GM12891 (cell line): Measurements from ENCODE around the gene KRT13.

Experiments
- DNase-seq: peaks from one replicate; pipeline ENCODE4 v3.0.0; 2011; ENCODE audit warnings: low spot score; ENCODE audit not compliant: insufficient read length
- FAIRE-seq: peaks from 2 replicates; lab custom pipeline; 2011; peaks lifted over from hg19 to GRCh38; lab: Jason Lieb, UNC
- PAX5 ChIP-seq: IDR thresholded peaks from 2 replicates; pipeline ENCODE4 v1.6.1; 2011; ENCODE audit warnings: low read length, moderate library complexity, mild to moderate bottlenecking; ENCODE audit not compliant: insufficient read depth, severe bottlenecking
- POLR2A ChIP-seq: IDR thresholded peaks from 2 replicates; pipeline ENCODE4 v1.6.1; 2011; ENCODE audit warnings: low read depth, low read length, control low read depth
- POLR2AphosphoS5 ChIP-seq: IDR thresholded peaks from 2 replicates; pipeline ENCODE4 v1.6.1; 2011; ENCODE audit warnings: low read depth, low read length, control low read depth
- POU2F2 ChIP-seq: IDR thresholded peaks from 2 replicates; pipeline ENCODE4 v1.6.1; 2011; ENCODE audit warnings: low read depth, mild to moderate bottlenecking, control low read depth, low read length, moderate library complexity
- SPI1 ChIP-seq: IDR thresholded peaks from 2 replicates; pipeline ENCODE4 v1.6.1; 2011; ENCODE audit warnings: low read depth, low read length, control low read depth
- TAF1 ChIP-seq: IDR thresholded peaks from 2 replicates; pipeline ENCODE4 v1.6.1; 2011; ENCODE audit warnings: low read depth, low read length, control low read depth

Gene KRT13

DNA sequence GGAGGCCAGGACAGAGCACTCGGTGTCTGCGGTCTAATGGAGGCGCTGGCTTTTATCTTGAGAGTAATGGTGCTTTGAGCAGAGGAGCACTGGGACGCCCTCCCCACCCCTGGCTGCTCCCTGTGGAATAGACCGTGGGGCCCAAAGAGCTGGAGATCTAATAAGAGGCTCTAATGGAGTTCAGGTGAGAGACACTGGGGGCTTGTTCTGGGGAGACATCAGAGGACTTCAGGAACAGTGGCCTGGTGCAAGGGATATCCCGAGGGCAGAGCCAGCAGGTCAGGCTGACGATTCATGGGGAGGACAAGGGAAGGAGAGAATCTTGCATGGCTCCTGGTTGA, 32.2 kb upstream of the KRT13 start:
- no peak for TF ChIP-seq POLR2AphosphoS5
- TF ChIP-seq SPI1, result no peak
- no peak for TF ChIP-seq PAX5
- TF ChIP-seq POLR2A, result no peak
- no peak for TF ChIP-seq TAF1
- no peak for TF ChIP-seq POU2F2
- FAIRE-seq, result no peak
- DNase-seq, result no peak

DNA sequence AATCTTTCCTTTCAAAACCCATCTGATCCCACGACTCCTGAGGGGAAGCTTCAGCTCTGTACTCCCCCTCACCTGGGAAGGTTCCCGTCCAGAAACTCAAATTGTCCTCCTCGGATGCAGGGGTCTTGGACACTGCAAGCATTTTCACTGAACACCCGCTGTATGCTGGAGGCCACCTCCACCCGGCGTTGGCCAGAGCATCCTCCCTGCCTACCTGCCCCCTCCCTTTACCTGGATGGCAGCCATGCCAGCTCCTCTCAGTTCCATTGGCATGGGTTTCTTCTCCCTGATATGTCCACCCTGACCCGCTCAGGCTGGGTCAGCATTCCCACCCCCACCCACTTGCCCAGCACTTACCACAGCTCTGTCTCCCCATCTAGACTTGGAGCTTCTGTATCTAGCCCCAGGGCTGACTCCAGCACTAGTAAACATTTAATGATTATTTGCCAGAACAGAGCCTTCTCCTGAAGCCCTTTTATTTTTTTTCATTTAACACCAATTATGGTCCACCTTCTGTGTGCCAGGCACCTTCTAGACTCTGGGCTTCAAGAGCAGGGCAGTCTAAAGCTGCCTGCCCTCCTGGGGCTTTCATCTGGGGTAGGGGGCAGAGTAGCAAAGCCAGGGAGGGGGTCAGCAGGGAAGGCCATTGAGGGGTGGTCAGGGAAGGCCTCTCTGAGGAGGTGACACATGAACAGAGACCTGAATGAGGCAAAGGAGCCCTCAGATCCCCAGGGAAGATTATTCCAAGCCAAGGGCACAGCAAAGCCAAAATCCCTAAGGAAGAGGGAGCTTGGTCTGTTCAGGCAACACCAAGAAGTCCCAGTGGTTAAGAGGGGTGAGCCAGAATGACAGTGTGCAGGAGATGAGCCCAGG, 31.6 kb upstream of the KRT13 start:
- TF ChIP-seq POU2F2 (no peak), PAX5 (no peak), TAF1 (no peak), POLR2AphosphoS5 (no peak), POLR2A (no peak), SPI1 (no peak)
- FAIRE-seq (no peak), DNase-seq (no peak)

- TF ChIP-seq POU2F2, result no peak
- TF ChIP-seq TAF1, result no peak
- TF ChIP-seq PAX5, result no peak
- TF ChIP-seq POLR2A, result no peak
- no peak for DNase-seq
- no peak for FAIRE-seq
These were observed 30.5 kb upstream of the KRT13 start for GRCh38 chr17:41535764-41536481.

DNA sequence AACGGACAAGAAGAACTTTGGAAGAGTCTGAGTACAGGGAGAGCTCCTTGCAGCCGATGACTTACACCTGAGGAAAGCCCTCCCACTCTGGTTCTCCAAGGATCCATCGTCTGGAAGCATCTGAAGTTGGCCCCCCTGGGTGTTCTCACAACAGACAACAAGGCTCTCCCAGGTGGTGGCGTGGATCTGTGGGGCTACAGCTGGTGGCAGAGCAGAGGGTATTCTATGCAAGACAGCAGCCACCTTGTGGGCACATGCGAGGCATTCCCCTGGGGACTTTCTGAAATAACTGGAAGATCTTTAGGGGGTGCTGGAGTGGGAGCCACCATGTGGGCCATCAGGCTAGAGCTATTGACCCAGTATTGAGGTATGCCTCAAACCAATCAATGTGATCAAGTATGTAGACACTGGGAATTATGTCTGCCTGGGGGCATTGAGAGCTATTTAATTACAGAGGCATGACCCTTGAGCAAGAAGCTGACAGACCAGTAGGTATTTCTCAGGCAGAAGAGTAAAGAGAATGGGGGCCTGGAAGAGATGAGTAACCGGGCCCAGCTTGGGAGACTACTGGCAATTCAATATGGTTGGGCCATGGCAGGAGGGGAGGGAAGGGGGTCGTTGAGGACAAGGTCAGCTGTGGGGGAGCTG, 29.6 kb upstream of the KRT13 start:
- no peak for DNase-seq
- FAIRE-seq, result no peak
- TF ChIP-seq POLR2A (no peak), POLR2AphosphoS5 (no peak), POU2F2 (no peak), PAX5 (no peak), TAF1 (no peak), SPI1 (no peak)

DNA sequence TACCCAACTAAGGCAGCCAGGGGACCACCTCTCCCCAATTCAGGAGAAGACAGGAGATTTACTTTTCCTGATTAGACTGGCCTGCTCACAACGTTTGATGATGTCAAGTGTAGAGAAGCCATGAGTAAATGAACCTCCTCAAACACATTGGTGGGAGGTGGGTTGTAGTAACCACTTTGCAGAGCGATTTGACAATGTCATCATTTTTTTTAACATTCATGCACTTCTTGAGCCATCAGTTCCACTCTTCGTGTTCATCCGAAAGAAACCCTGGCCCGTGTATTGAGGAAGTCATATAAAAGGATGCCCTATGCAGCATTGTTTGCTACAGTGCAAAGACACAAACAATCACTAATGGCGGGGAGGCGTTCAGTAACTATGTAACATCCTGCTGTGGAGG, 28.2 kb upstream of the KRT13 start:
- FAIRE-seq, result no peak
- no peak for DNase-seq
- no peak for TF ChIP-seq POLR2AphosphoS5

DNA sequence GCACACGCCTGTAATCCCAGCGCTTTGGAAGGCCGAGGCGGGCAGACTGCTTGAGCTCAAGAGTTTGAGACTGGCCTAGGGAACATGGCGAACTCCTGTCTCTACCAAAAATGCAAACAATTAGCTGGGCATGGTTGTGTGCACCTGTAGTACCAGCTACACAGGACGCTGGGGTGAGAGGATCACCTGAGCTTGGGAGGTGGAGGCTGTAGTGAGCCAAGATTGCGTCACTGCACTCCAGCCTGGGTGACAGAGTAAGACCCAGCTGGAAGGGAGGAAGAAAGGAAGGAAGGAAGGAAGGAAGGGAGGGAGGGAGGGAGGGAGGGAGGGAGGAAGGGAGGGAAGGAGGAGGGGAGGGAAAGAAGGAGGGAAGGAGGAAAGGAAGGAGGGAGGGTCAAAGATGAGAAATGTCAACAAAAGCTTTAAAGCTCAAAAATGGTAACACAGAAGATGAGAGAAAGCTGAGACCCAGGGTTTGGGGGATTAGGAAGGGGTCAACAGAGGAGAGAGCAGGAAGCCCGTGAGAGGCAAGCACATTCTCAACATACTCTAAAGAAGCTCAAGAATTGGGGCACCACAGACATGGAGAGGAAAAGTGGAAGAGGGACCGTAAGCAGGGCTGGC, 27.6 kb upstream of the KRT13 start:
- no peak for FAIRE-seq
- no peak for TF ChIP-seq SPI1
- TF ChIP-seq TAF1, result no peak
- TF ChIP-seq POU2F2, result no peak
- TF ChIP-seq PAX5, result no peak
- TF ChIP-seq POLR2A, result no peak
- no peak for TF ChIP-seq POLR2AphosphoS5
- no peak for DNase-seq

DNA sequence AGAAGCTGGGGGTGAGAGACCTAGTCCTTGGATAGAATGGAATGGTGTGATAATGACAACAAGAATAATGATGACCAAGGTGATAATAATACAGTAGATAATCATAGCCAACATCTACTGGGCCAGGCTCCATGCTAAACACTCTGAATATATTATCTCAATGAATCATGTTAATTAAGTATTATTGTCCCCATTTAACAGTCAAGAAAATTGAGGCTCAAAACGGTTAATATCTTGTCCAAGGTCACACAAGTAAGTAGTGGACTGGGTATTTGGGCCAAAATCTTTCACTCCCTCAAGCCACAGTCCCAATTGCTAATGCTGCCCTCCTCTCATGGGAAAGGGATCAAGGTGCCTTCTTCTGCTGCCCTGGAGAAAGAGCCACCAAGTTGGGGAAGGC, 26.6 kb upstream of the KRT13 start:
- TF ChIP-seq POLR2A, result no peak
- no peak for TF ChIP-seq POLR2AphosphoS5
- TF ChIP-seq POU2F2, result no peak
- TF ChIP-seq PAX5, result no peak
- no peak for TF ChIP-seq SPI1
- no peak for TF ChIP-seq TAF1
- FAIRE-seq, result no peak
- no peak for DNase-seq

GRCh38 chr17:41530062-41531048, 24.9 kb upstream of the KRT13 start:
- DNase-seq (no peak), FAIRE-seq (no peak)
- TF ChIP-seq POLR2AphosphoS5 (no peak), POU2F2 (no peak), PAX5 (no peak), POLR2A (no peak), SPI1 (no peak), TAF1 (no peak)
